HG03469 (cell line): ENCODE measurements around the gene FGF23.
"Not testable (repeated sequence)": the region's sequence is repeated elsewhere in the genome, so short reads cannot be mapped to it uniquely, and the experiment has no call there.

Source experiments
- ATAC-seq: cut with Tn5 transposase; IDR thresholded peaks from one replicate; pipeline ENCODE4 v1.9.1; 2021; ENCODE audit warnings: mild to moderate bottlenecking, moderate library complexity, moderate number of reproducible peaks; ENCODE audit not compliant: unreplicated experiment

The FGF23 gene

GRCh38 chr12:4379405-4379804 lies at the start of gene FGF23:
FGF23 (minus strand) TSS chr12:4379712; CDS start chr12:4379582, 130 bp downstream.
- no peak for ATAC-seq

- ATAC-seq = no peak
These were observed 44.9 kb upstream of the FGF23 start for GRCh38 chr12:4424422-4424821.

GRCh38 chr12:4423528-4424195 lies 44.1 kb upstream of the FGF23 start:
- ATAC-seq = no peak

GRCh38 chr12:4422985-4423384 lies 43.5 kb upstream of the FGF23 start:
- ATAC-seq = no peak

- ATAC-seq = no peak
These were observed 42.1 kb upstream of the FGF23 start for GRCh38 chr12:4421590-4422031.

GRCh38 chr12:4420138-4420670 lies 40.7 kb upstream of the FGF23 start:
- ATAC-seq = no peak

- ATAC-seq = no peak
These were observed 39.4 kb upstream of the FGF23 start for GRCh38 chr12:4418913-4419312.

- no peak for ATAC-seq
These were observed 38.4 kb upstream of the FGF23 start for GRCh38 chr12:4417936-4418335.

GRCh38 chr12:4417455-4417854 lies 37.9 kb upstream of the FGF23 start:
- no peak for ATAC-seq

- no peak for ATAC-seq
These were observed 36.8 kb upstream of the FGF23 start for GRCh38 chr12:4416276-4416675.

- no peak for ATAC-seq
These were observed 33.0 kb upstream of the FGF23 start for GRCh38 chr12:4412465-4412864.

- no peak for ATAC-seq
These were observed 32.5 kb upstream of the FGF23 start for GRCh38 chr12:4412056-4412455.

GRCh38 chr12:4407136-4407535 lies 27.6 kb upstream of the FGF23 start:
- no peak for ATAC-seq

- ATAC-seq = not testable (repeated sequence)
These were observed 25.5 kb upstream of the FGF23 start for GRCh38 chr12:4404877-4405637.

- no peak for ATAC-seq
These were observed 23.5 kb upstream of the FGF23 start for GRCh38 chr12:4402996-4403395.

- no peak for ATAC-seq
These were observed 21.6 kb upstream of the FGF23 start for GRCh38 chr12:4401117-4401516.

- no peak for ATAC-seq
These were observed 16.3 kb upstream of the FGF23 start for GRCh38 chr12:4395818-4396217.

- no peak for ATAC-seq
These were observed 13.7 kb upstream of the FGF23 start for GRCh38 chr12:4393211-4393610.

GRCh38 chr12:4392223-4392742 lies 12.8 kb upstream of the FGF23 start:
- ATAC-seq = no peak

- no peak for ATAC-seq
These were observed 9.2 kb upstream of the FGF23 start for GRCh38 chr12:4388662-4389061.

- no peak for ATAC-seq
These were observed 8.5 kb upstream of the FGF23 start for GRCh38 chr12:4388032-4388431.

GRCh38 chr12:4387607-4388006 lies 8.1 kb upstream of the FGF23 start:
- ATAC-seq = no peak
